Cardiac fibroblast (primary cell): Measurements from ENCODE around the gene TENT5A.

ENCODE experiments used
- DNase-seq, 2 donors: peaks; one replicate each; pipeline versions ENCODE4 v3.0.0 to v3.0.0-alpha.2; 2010; ENCODE audit warnings: low read depth in 2 of 2
- H3K4me3 ChIP-seq, 2 donors: replicated peaks in 1 of 2; 1 replicate in 1 of 2; 2 replicates in 1 of 2; pipeline ENCODE4 v1.5.1; 2011; ENCODE audit warnings: low read depth in 2 of 2, low read length in 2 of 2, mild to moderate bottlenecking in 2 of 2, moderate library complexity in 1 of 2
- CTCF ChIP-seq: IDR thresholded peaks from one replicate; pipeline ENCODE4 v1.5.1; 2011; ENCODE audit warnings: low read depth, mild to moderate bottlenecking, low read length, inconsistent platforms

TENT5A gene

GRCh38 chr6:81762132-81762531, 9.7 kb upstream of the TENT5A start:
- no peak for TF ChIP-seq CTCF
- no peak for DNase-seq
- no peak overlapping the region for H3K4me3 ChIP-seq

DNA sequence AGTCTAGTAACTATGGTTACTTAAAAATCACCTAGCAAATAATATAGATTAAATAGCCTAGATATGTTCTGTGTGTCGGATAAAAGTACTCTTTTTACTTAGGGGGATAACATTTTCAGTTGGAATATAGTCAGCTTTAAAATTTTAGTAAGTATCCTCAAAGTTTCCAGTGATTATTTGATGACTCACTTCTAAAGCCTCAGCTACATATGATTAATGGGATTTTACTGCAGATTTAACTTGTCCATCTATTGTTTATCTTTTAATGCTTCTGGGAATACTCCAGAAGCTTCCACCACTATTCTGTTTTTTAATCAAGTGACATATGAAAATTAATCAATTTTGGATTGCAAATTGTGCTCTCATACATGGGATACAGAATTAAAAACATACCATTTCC, 8.7 kb upstream of the TENT5A start:
- DNase-seq, result peak in 1 of 2 donors; percentile 59
- TF ChIP-seq CTCF, result no peak

DNA sequence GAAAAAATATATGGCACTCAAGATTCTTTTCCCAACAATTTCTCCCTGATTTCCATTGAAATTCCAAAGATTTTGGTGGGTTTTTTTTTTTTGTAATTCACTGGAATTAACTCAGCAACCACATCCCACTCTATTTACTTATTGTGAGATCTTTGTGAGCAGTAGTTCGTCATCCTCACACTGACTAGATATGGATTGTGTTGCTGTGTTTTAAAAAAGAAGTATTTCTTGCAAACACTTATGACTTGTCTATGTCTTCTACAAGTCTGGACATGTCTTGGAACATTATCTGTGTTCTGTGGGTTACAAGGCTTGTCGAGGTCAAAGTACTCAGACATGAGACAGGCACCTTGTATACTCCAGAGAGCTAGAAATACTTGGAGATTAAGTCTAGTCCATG, 7.3 kb upstream of the TENT5A start:
- peak; percentile 45 to 56 for DNase-seq
- no peak for TF ChIP-seq CTCF
- H3K4me3 ChIP-seq, result no peak overlapping the region

More for the DNA sequence above, 8.7 kb upstream of the TENT5A start:
- no peak overlapping the region for H3K4me3 ChIP-seq

GRCh38 chr6:81758221-81758620, 5.7 kb upstream of the TENT5A start:
- H3K4me3 ChIP-seq, result no peak overlapping the region
- peak in 1 of 2 donors; percentile 48 for DNase-seq
- TF ChIP-seq CTCF, result no peak

GRCh38 chr6:81756690-81757089, 4.2 kb upstream of the TENT5A start:
- H3K4me3 ChIP-seq, result no peak overlapping the region
- no peak for DNase-seq
- no peak for TF ChIP-seq CTCF

DNA sequence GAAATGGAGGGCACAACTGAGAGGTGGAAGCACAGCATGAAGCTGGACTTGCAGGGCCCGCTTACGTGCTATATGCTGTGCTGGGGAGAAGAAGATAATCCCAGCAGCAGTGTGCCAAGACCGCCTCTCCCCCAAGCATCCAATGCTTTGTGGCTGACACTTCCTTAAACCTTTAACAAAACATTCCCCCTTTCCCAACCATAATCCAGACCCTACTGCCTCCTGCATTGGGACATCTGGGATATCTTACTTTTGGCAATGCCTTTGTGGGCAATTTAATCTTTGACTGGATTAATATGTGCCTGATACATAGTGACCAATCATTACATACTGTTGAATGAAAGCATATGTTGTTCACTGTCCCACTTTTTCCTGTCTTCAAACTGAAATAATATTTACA, 3.1 kb upstream of the TENT5A start:
- H3K4me3 ChIP-seq, result no peak overlapping the region
- DNase-seq, result peak in 1 of 2 donors; percentile 42
- TF ChIP-seq CTCF, result no peak

DNA sequence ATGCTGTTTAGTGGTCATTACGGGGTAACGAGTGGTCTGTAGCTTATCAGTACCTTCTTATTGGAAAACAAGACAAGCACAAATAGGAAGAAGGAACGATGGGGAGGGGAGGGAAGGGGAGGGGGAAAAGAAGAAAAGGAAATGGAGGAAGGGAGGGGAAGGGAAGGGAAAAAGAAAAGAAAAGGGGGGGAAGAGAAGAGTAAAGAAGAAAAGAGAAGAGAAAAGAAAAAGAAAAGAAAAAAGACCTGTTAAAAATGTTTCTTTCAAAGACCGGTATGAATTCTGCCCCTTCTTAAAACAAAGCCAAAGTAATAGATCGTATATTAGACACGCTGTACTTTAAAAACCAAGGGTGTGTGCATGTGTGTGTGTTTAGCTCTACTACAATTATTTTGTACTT, 2.4 kb upstream of the TENT5A start:
- no peak overlapping the region for H3K4me3 ChIP-seq
- DNase-seq, result no peak

More for the DNA sequence above, 2.4 kb upstream of the TENT5A start:
- no peak for TF ChIP-seq CTCF
